CD14-positive monocyte (primary cell): Measurements from ENCODE around the gene NEIL3. TPM values are rescaled to one million over a fixed set of nuclear protein-coding genes. Genes with fewer than 3 reads are reported as not detected.
A peak's percentile ranks its signal among the peaks of the same experiment; 100 is the strongest.

Experiments
- DNase-seq, 3 donors: peaks; one replicate each; pipeline ENCODE4 v3.0.0-alpha.2; 2011 to 2022
- H2AFZ ChIP-seq: 2 replicates; pipeline ENCODE4 v1.6.0; 2012; ENCODE audit warnings: mild to moderate bottlenecking, low read depth, low read length, inconsistent platforms; ENCODE audit not compliant: insufficient read depth, poor library complexity, severe bottlenecking
- H3K27ac ChIP-seq, 2 donors: 1 replicate in 1 of 2; 2 replicates in 1 of 2; pipeline ENCODE4 v1.5.1; 2012 to 2013; ENCODE audit warnings: low read length in 2 of 2, control low read depth in 1 of 2, inconsistent platforms in 1 of 2, low read depth in 1 of 2, mild to moderate bottlenecking in 1 of 2
- H3K27me3 ChIP-seq, 2 donors: one replicate each; pipeline versions ENCODE4 v1.6.0 to v1.6.1; 2011 to 2013; ENCODE audit warnings: low read length in 2 of 2; ENCODE audit not compliant: control insufficient read depth in 2 of 2, insufficient read depth in 2 of 2
- H3K36me3 ChIP-seq, 2 donors: replicated peaks in 1 of 2; 1 replicate in 1 of 2; 2 replicates in 1 of 2; pipeline versions ENCODE4 v1.5.1 to v1.6.1; 2012 to 2013; ENCODE audit warnings: low read length in 2 of 2, control low read depth in 1 of 2, inconsistent platforms in 1 of 2, mild to moderate bottlenecking in 1 of 2; ENCODE audit not compliant: insufficient read depth in 2 of 2, control insufficient read depth in 1 of 2
- H3K4me1 ChIP-seq, 2 donors: 1 replicate in 1 of 2; 2 replicates in 1 of 2; pipeline versions ENCODE4 v1.5.1 to v1.6.1; 2012 to 2013; ENCODE audit warnings: low read length in 2 of 2, control low read depth in 1 of 2, inconsistent platforms in 1 of 2, mild to moderate bottlenecking in 1 of 2, moderate library complexity in 1 of 2; ENCODE audit not compliant: insufficient read depth in 2 of 2, control insufficient read depth in 1 of 2
- H3K4me2 ChIP-seq: replicated peaks from 2 replicates; pipeline ENCODE3; 2012; ENCODE audit warnings: low read length, moderate library complexity, mild to moderate bottlenecking; ENCODE audit not compliant: poor library complexity, severe bottlenecking; ENCODE audit errors: extremely low read depth
- H3K4me3 ChIP-seq, 3 experiments: fragments of 200-600 bp in 1 of 3; sonication (generic) in 1 of 3; replicated peaks in 1 of 3; 1 replicate in 2 of 3; 2 replicates in 1 of 3; pipeline ENCODE4 v1.5.1; 2011 to 2013; ENCODE audit warnings: low read length in 3 of 3, mild to moderate bottlenecking in 3 of 3, control low read depth in 2 of 3, low read depth in 2 of 3, inconsistent platforms in 1 of 3, moderate library complexity in 1 of 3
- H3K79me2 ChIP-seq: 2 replicates; pipeline ENCODE4 v1.6.0; 2012; ENCODE audit warnings: mild to moderate bottlenecking, control low read depth, inconsistent platforms, low read length, moderate library complexity; ENCODE audit not compliant: insufficient read depth
- H3K9ac ChIP-seq: 2 replicates; pipeline ENCODE4 v1.6.0; 2017; ENCODE audit warnings: low read length, mild to moderate bottlenecking; ENCODE audit not compliant: insufficient read depth, poor library complexity, severe bottlenecking
- H3K9me3 ChIP-seq, 2 donors: replicated peaks in 1 of 2; 1 replicate in 1 of 2; 2 replicates in 1 of 2; pipeline versions ENCODE4 v1.5.1 to v1.6.1; 2012 to 2013; ENCODE audit warnings: low read length in 2 of 2, control low read depth in 1 of 2; ENCODE audit not compliant: control insufficient read depth in 1 of 2, insufficient read depth in 1 of 2
- H4K20me1 ChIP-seq: 2 replicates; pipeline ENCODE4 v1.6.0; 2012; ENCODE audit warnings: mild to moderate bottlenecking, low read length, control low read depth, moderate library complexity; ENCODE audit not compliant: insufficient read depth
- H3K27ac Mint-ChIP-seq, 7 donors: one replicate each; pipeline ENCODE4 v1.8.0; 2020; ENCODE audit warnings: mild to moderate bottlenecking in 7 of 7, mixed read lengths in 7 of 7, moderate library complexity in 6 of 7, inconsistent platforms in 2 of 7
- H3K27me3 Mint-ChIP-seq, 3 donors: one replicate each; pipeline ENCODE4 v1.8.0; 2021 to 2022; ENCODE audit warnings: low read depth in 3 of 3, mild to moderate bottlenecking in 3 of 3, mixed read lengths in 3 of 3, moderate library complexity in 3 of 3, inconsistent platforms in 1 of 3
- H3K36me3 Mint-ChIP-seq, 2 donors: one replicate each; pipeline ENCODE4 v1.8.0; 2020; ENCODE audit warnings: mixed read lengths in 2 of 2, inconsistent platforms in 1 of 2, mild to moderate bottlenecking in 1 of 2
- H3K4me1 Mint-ChIP-seq: one replicate; pipeline ENCODE4 v1.8.0; 2020; ENCODE audit warnings: mild to moderate bottlenecking, mixed read lengths
- H3K4me3 Mint-ChIP-seq, 2 donors: one replicate each; pipeline ENCODE4 v1.8.0; 2020; ENCODE audit warnings: mild to moderate bottlenecking in 2 of 2, mixed read lengths in 2 of 2, moderate library complexity in 1 of 2
- H3K9me3 Mint-ChIP-seq, 7 donors: one replicate each; pipeline ENCODE4 v1.8.0; 2020 to 2022; ENCODE audit warnings: mixed read lengths in 7 of 7, mild to moderate bottlenecking in 6 of 7, moderate library complexity in 6 of 7, inconsistent platforms in 2 of 7
- WGBS: methylation state at CpG from one replicate; pipeline ENCODE4 v1.1.5; 2013; ENCODE audit warnings: missing lambda C conversion rate; ENCODE audit not compliant: insufficient coverage; 5-methylcytosine and 5-hydroxymethylcytosine counted together
- intact Hi-C, 2 donors: fragments of 100-400 bp; cut with micrococcal nuclease; formaldehyde crosslinking; loops; one replicate each; pipeline versions ENCODE4 v1.15.0 to v1.15.1; 2023
- polyA plus RNA-seq, 3 donors: library from polyadenylated mRNA; depleted of rRNA in 1 of 3; unstranded in 2 of 3; stranded (reverse) in 1 of 3; fragments of 300-500 nt in 2 of 3; fragments of >200 nt in 1 of 3; fragmentation: Illumina TruSeq in 2 of 3; gene quantifications; 1 replicate in 2 of 3; 2 replicates in 1 of 3; pipeline ENCODE4 v1.2.3, GENCODE V29; 2012 to 2021
- TF ChIP-seq, protein P1 (sequence below): fragments of 200-600 bp; IDR thresholded peaks from one replicate; pipeline ENCODE4 v1.8.0; 2022; ENCODE audit warnings: antibody characterized with exemption, mild to moderate bottlenecking

The NEIL3 gene
- polyA plus RNA-seq, 3 donors: 0.70 to 0.85 TPM; not detected in 1

- peaks cover 86% of the 10 kb centered on the region for H3K79me2 ChIP-seq
- no peaks in the 10 kb centered on the region for H3K27me3 Mint-ChIP-seq
- H4K20me1 ChIP-seq: no peaks in the 10 kb centered on the region
- no peak for DNase-seq
- no peak overlapping the region for H3K9ac ChIP-seq
- TF ChIP-seq, protein P1, sequence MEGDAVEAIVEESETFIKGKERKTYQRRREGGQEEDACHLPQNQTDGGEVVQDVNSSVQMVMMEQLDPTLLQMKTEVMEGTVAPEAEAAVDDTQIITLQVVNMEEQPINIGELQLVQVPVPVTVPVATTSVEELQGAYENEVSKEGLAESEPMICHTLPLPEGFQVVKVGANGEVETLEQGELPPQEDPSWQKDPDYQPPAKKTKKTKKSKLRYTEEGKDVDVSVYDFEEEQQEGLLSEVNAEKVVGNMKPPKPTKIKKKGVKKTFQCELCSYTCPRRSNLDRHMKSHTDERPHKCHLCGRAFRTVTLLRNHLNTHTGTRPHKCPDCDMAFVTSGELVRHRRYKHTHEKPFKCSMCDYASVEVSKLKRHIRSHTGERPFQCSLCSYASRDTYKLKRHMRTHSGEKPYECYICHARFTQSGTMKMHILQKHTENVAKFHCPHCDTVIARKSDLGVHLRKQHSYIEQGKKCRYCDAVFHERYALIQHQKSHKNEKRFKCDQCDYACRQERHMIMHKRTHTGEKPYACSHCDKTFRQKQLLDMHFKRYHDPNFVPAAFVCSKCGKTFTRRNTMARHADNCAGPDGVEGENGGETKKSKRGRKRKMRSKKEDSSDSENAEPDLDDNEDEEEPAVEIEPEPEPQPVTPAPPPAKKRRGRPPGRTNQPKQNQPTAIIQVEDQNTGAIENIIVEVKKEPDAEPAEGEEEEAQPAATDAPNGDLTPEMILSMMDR: no peak
- H2AFZ ChIP-seq: peak overlapping the region; percentile 33
- H3K27ac ChIP-seq: no peak overlapping the region
- H3K4me3 Mint-ChIP-seq: no peak overlapping the region
- peaks cover 11 to 45% of the 10 kb centered on the region in 2 donors for H3K36me3 ChIP-seq
- H3K4me1 ChIP-seq: no peaks in the 10 kb centered on the region
- H3K36me3 Mint-ChIP-seq: peaks cover 28 to 45% of the 10 kb centered on the region in 2 donors
- peak overlapping the region in 5 of 7 donors; percentile 18 to 61 (median 37) for H3K27ac Mint-ChIP-seq
- H3K4me3 ChIP-seq: no peak overlapping the region
- WGBS: no CpG with 5 or more reads among the region's 4 CpGs
- no peak overlapping the region for H3K4me2 ChIP-seq
- H3K9me3 Mint-ChIP-seq: peaks cover 0 to 5% (median 0%) of the 10 kb centered on the region in 7 donors
- H3K4me1 Mint-ChIP-seq: no peaks in the 10 kb centered on the region
- H3K27me3 ChIP-seq: no peaks in the 10 kb centered on the region
- H3K9me3 ChIP-seq: no peaks in the 10 kb centered on the region
- intact Hi-C loops: no loop called here
These were observed 22.4 kb downstream of the NEIL3 start for GRCh38 chr4:177332119-177332518.

DNA sequence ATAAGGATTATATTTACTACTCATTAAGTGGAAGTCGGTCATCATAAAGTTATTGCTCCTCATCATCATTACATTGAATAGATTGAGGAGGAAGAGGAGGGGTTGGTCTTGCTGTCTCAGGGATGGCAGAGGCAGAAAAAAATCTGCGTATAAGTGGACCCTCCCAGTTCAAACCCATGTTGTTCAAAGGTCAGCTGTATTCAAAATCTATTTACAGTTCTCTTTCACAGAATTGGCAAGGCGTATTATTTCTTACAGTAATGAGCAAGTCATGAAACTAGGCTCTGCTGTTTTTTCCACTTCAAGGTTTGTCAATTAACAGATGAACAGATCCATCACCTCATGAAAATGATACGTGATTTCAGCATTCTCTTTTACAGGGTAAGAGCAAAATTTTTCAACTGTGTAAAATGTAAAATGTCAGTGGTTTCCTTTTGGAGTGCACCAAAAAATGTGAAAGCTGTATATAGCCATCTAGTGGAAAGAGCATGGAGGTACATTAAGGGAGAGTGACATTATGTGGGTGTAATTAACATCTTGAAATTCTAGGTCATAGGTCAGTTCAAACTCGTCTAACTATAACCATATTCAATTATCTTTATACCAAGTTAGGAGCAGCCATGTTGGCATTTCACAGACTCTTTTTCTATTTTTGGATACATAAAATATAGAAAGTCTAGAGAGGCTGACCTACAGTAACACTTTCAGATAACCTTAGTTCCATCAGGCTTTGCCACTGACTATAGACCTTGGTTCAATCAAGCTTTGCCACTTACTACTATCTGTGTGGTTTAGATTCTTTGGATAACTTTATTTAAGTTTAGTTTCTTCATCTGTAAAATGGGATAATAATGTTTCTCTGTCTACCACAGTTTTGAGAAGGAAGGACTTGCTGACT is 30.1 kb downstream of the NEIL3 start:
- no peak overlapping the region for H3K4me3 Mint-ChIP-seq
- TF ChIP-seq, protein P1: peak; percentile 75

More for the DNA sequence above, 30.1 kb downstream of the NEIL3 start:
- no peak overlapping the region for H3K4me2 ChIP-seq
- H3K36me3 ChIP-seq: peaks cover 19 to 68% of the 10 kb centered on the region in 2 donors
- peak overlapping the region; percentile 25 for H2AFZ ChIP-seq
- peaks cover 23% of the 10 kb centered on the region for H3K79me2 ChIP-seq
- Mint-ChIP-seq H3K27me3 (no peaks in the 10 kb centered on the region), H3K4me1 (peaks cover 5% of the 10 kb centered on the region), H3K36me3 (peaks cover 35 to 56% of the 10 kb centered on the region in 2 donors), H3K9me3 (no peaks in the 10 kb centered on the region), H3K27ac (peak overlapping the region in 4 of 7 donors; percentile 45 to 82 (median 66))
- H3K9me3 ChIP-seq: no peaks in the 10 kb centered on the region
- H3K4me3 ChIP-seq: no peak overlapping the region
- DNase-seq: peak; percentile 13 to 44 (median 39)
- no peaks in the 10 kb centered on the region for H3K4me1 ChIP-seq
- peak overlapping the region in 1 of 2 donors; percentile 21 for H3K27ac ChIP-seq
- H3K27me3 ChIP-seq: no peaks in the 10 kb centered on the region
- H4K20me1 ChIP-seq: no peaks in the 10 kb centered on the region
- H3K9ac ChIP-seq: no peak overlapping the region
- no CpG with 5 or more reads among the region's 5 CpGs for WGBS
- intact Hi-C loops: loop anchor here (2.0 to 5.0 kb wide), 2 partner anchors 87 to 89 kb away; no protein-coding TSS in a partner anchor
